CD14-positive monocyte (primary cell): Measurements from ENCODE around the gene HMMR. TPM values are rescaled to one million over a fixed set of nuclear protein-coding genes. Genes with fewer than 3 reads are reported as not detected.
A peak's percentile ranks its signal among the peaks of the same experiment; 100 is the strongest.

Source experiments
- DNase-seq, 3 donors: peaks; one replicate each; pipeline ENCODE4 v3.0.0-alpha.2; 2011 to 2022
- H2AFZ ChIP-seq: 2 replicates; pipeline ENCODE4 v1.6.0; 2012; ENCODE audit warnings: mild to moderate bottlenecking, low read depth, low read length, inconsistent platforms; ENCODE audit not compliant: insufficient read depth, poor library complexity, severe bottlenecking
- H3K27ac ChIP-seq, 2 donors: 1 replicate in 1 of 2; 2 replicates in 1 of 2; pipeline ENCODE4 v1.5.1; 2012 to 2013; ENCODE audit warnings: low read length in 2 of 2, control low read depth in 1 of 2, inconsistent platforms in 1 of 2, low read depth in 1 of 2, mild to moderate bottlenecking in 1 of 2
- H3K27me3 ChIP-seq, 2 donors: one replicate each; pipeline versions ENCODE4 v1.6.0 to v1.6.1; 2011 to 2013; ENCODE audit warnings: low read length in 2 of 2; ENCODE audit not compliant: control insufficient read depth in 2 of 2, insufficient read depth in 2 of 2
- H3K36me3 ChIP-seq, 2 donors: replicated peaks in 1 of 2; 1 replicate in 1 of 2; 2 replicates in 1 of 2; pipeline versions ENCODE4 v1.5.1 to v1.6.1; 2012 to 2013; ENCODE audit warnings: low read length in 2 of 2, control low read depth in 1 of 2, inconsistent platforms in 1 of 2, mild to moderate bottlenecking in 1 of 2; ENCODE audit not compliant: insufficient read depth in 2 of 2, control insufficient read depth in 1 of 2
- H3K4me1 ChIP-seq, 2 donors: 1 replicate in 1 of 2; 2 replicates in 1 of 2; pipeline versions ENCODE4 v1.5.1 to v1.6.1; 2012 to 2013; ENCODE audit warnings: low read length in 2 of 2, control low read depth in 1 of 2, inconsistent platforms in 1 of 2, mild to moderate bottlenecking in 1 of 2, moderate library complexity in 1 of 2; ENCODE audit not compliant: insufficient read depth in 2 of 2, control insufficient read depth in 1 of 2
- H3K4me2 ChIP-seq: replicated peaks from 2 replicates; pipeline ENCODE3; 2012; ENCODE audit warnings: low read length, moderate library complexity, mild to moderate bottlenecking; ENCODE audit not compliant: poor library complexity, severe bottlenecking; ENCODE audit errors: extremely low read depth
- H3K4me3 ChIP-seq, 3 experiments: fragments of 200-600 bp in 1 of 3; sonication (generic) in 1 of 3; replicated peaks in 1 of 3; 1 replicate in 2 of 3; 2 replicates in 1 of 3; pipeline ENCODE4 v1.5.1; 2011 to 2013; ENCODE audit warnings: low read length in 3 of 3, mild to moderate bottlenecking in 3 of 3, control low read depth in 2 of 3, low read depth in 2 of 3, inconsistent platforms in 1 of 3, moderate library complexity in 1 of 3
- H3K79me2 ChIP-seq: 2 replicates; pipeline ENCODE4 v1.6.0; 2012; ENCODE audit warnings: mild to moderate bottlenecking, control low read depth, inconsistent platforms, low read length, moderate library complexity; ENCODE audit not compliant: insufficient read depth
- H3K9ac ChIP-seq: 2 replicates; pipeline ENCODE4 v1.6.0; 2017; ENCODE audit warnings: low read length, mild to moderate bottlenecking; ENCODE audit not compliant: insufficient read depth, poor library complexity, severe bottlenecking
- H3K9me3 ChIP-seq, 2 donors: replicated peaks in 1 of 2; 1 replicate in 1 of 2; 2 replicates in 1 of 2; pipeline versions ENCODE4 v1.5.1 to v1.6.1; 2012 to 2013; ENCODE audit warnings: low read length in 2 of 2, control low read depth in 1 of 2; ENCODE audit not compliant: control insufficient read depth in 1 of 2, insufficient read depth in 1 of 2
- H4K20me1 ChIP-seq: 2 replicates; pipeline ENCODE4 v1.6.0; 2012; ENCODE audit warnings: mild to moderate bottlenecking, low read length, control low read depth, moderate library complexity; ENCODE audit not compliant: insufficient read depth
- H3K27ac Mint-ChIP-seq, 7 donors: one replicate each; pipeline ENCODE4 v1.8.0; 2020; ENCODE audit warnings: mild to moderate bottlenecking in 7 of 7, mixed read lengths in 7 of 7, moderate library complexity in 6 of 7, inconsistent platforms in 2 of 7
- H3K27me3 Mint-ChIP-seq, 3 donors: one replicate each; pipeline ENCODE4 v1.8.0; 2021 to 2022; ENCODE audit warnings: low read depth in 3 of 3, mild to moderate bottlenecking in 3 of 3, mixed read lengths in 3 of 3, moderate library complexity in 3 of 3, inconsistent platforms in 1 of 3
- H3K36me3 Mint-ChIP-seq, 2 donors: one replicate each; pipeline ENCODE4 v1.8.0; 2020; ENCODE audit warnings: mixed read lengths in 2 of 2, inconsistent platforms in 1 of 2, mild to moderate bottlenecking in 1 of 2
- H3K4me1 Mint-ChIP-seq: one replicate; pipeline ENCODE4 v1.8.0; 2020; ENCODE audit warnings: mild to moderate bottlenecking, mixed read lengths
- H3K4me3 Mint-ChIP-seq, 2 donors: one replicate each; pipeline ENCODE4 v1.8.0; 2020; ENCODE audit warnings: mild to moderate bottlenecking in 2 of 2, mixed read lengths in 2 of 2, moderate library complexity in 1 of 2
- H3K9me3 Mint-ChIP-seq, 7 donors: one replicate each; pipeline ENCODE4 v1.8.0; 2020 to 2022; ENCODE audit warnings: mixed read lengths in 7 of 7, mild to moderate bottlenecking in 6 of 7, moderate library complexity in 6 of 7, inconsistent platforms in 2 of 7
- WGBS: methylation state at CpG from one replicate; pipeline ENCODE4 v1.1.5; 2013; ENCODE audit warnings: missing lambda C conversion rate; ENCODE audit not compliant: insufficient coverage; 5-methylcytosine and 5-hydroxymethylcytosine counted together
- intact Hi-C, 2 donors: fragments of 100-400 bp; cut with micrococcal nuclease; formaldehyde crosslinking; loops; one replicate each; pipeline versions ENCODE4 v1.15.0 to v1.15.1; 2023
- polyA plus RNA-seq, 3 donors: library from polyadenylated mRNA; depleted of rRNA in 1 of 3; unstranded in 2 of 3; stranded (reverse) in 1 of 3; fragments of 300-500 nt in 2 of 3; fragments of >200 nt in 1 of 3; fragmentation: Illumina TruSeq in 2 of 3; gene quantifications; 1 replicate in 2 of 3; 2 replicates in 1 of 3; pipeline ENCODE4 v1.2.3, GENCODE V29; 2012 to 2021
- TF ChIP-seq, protein P1 (sequence below): fragments of 200-600 bp; IDR thresholded peaks from one replicate; pipeline ENCODE4 v1.8.0; 2022; ENCODE audit warnings: antibody characterized with exemption, mild to moderate bottlenecking

Gene HMMR
- polyA plus RNA-seq, 3 donors, result 0.29 TPM; not detected in 2

DNA sequence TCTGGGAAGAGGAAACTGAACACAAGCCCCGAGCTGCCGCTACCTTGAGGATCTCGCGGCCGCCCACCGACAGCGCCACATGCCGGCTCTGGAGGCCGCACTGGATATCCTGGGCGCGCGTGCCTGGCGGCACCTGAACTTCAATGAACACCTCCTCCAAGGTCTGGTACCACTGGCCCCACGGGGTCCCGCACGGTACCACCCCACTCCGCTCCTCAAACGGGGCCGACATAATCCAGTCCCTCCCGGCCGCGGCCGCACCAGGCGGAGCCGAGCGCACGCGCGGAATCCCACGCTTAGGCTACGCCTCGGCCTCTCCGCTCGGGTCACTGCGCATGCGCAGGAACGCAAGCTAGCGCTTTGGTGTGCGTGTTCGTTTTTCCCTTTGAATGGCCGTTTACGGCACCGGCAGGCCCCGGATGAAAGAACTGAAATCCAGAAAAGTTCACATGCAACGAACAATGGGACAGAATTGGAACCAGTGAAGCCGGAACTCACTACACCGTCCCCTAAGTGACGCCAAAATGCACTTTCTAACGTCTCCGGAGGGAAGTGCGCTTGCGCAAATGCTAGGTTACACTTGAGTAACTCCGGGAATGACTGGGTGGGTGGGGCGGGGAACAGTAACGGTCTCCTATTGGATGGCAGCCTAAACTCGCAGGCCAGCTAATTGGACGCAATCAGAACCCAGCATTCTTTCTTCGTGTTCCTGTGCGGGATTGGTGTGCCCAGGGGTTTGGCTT lies 442 bp upstream of the HMMR start, which contains the start of gene NUDCD2:
Gene NUDCD2, minus strand, starts transcription at position 284 of the 743 bp plus-strand sequence. Its CDS starts 52 bp downstream, at position 232.
- peaks cover 30% of the 10 kb centered on the region for H3K4me1 Mint-ChIP-seq
- H3K27ac ChIP-seq, result peak within 1 kb of the TSS; percentile 94 to 99
- WGBS, result under 1% methylated on average over 58 of the region's 59 CpGs
- peaks cover 0 to 4% (median 0%) of the 10 kb centered on the region in 3 donors for H3K27me3 Mint-ChIP-seq
- H2AFZ ChIP-seq, result peak within 1 kb of the TSS; percentile 97
- TF ChIP-seq, protein P1, sequence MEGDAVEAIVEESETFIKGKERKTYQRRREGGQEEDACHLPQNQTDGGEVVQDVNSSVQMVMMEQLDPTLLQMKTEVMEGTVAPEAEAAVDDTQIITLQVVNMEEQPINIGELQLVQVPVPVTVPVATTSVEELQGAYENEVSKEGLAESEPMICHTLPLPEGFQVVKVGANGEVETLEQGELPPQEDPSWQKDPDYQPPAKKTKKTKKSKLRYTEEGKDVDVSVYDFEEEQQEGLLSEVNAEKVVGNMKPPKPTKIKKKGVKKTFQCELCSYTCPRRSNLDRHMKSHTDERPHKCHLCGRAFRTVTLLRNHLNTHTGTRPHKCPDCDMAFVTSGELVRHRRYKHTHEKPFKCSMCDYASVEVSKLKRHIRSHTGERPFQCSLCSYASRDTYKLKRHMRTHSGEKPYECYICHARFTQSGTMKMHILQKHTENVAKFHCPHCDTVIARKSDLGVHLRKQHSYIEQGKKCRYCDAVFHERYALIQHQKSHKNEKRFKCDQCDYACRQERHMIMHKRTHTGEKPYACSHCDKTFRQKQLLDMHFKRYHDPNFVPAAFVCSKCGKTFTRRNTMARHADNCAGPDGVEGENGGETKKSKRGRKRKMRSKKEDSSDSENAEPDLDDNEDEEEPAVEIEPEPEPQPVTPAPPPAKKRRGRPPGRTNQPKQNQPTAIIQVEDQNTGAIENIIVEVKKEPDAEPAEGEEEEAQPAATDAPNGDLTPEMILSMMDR, result no peak
- H3K4me3 Mint-ChIP-seq, result peak within 1 kb of the TSS; percentile 92 to 96
- DNase-seq, result peak; percentile 96 to 98 (median 98)
- H3K9ac ChIP-seq, result peak within 1 kb of the TSS; percentile 93
- peaks cover 24 to 33% of the 10 kb centered on the region in 2 donors for H3K4me1 ChIP-seq
- peak within 1 kb of the TSS; percentile 76 to 98 (median 92) for H3K4me3 ChIP-seq
- H3K79me2 ChIP-seq, result peaks cover 74% of the 10 kb centered on the region
- peaks cover 0 to 1% (median 0%) of the 10 kb centered on the region in 7 donors for H3K9me3 Mint-ChIP-seq
- peaks cover 21% of the 10 kb centered on the region in 2 donors for H3K36me3 Mint-ChIP-seq
- no peaks in the 10 kb centered on the region for H3K27me3 ChIP-seq
- peak within 1 kb of the TSS; percentile 98 for H3K4me2 ChIP-seq
- H3K36me3 ChIP-seq, result peaks cover 4 to 15% of the 10 kb centered on the region in 2 donors
- no peaks in the 10 kb centered on the region for H3K9me3 ChIP-seq
- H4K20me1 ChIP-seq, result no peaks in the 10 kb centered on the region
- H3K27ac Mint-ChIP-seq, result peak within 1 kb of the TSS; percentile 97 to 100 (median 99)
- intact Hi-C loops, result loop anchor here (2.0 kb wide), 2 partner anchors 23 to 45 kb away; partner anchors contain the start of genes MAT2B (in 2 of the 2) and CCNG1 (in 1 of the 2)

DNA sequence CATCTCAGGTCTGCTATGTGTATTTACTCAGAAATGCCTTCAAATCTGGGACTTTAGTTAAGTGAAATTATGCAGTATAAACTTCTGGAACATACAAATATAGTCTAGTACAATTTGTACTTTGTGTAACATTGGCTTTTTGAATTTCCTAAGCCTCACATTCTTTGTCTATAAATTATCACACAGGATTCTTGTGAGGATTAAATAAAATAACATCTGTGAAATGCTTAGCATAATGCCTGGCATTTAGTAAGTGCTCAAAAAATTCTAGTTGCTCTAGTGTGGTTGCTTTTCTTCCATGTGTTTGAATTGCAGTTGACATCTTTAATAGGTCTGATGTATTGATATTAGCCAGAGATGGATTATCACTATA lies 2.6 kb downstream of the HMMR start:
- no peak for DNase-seq
- Mint-ChIP-seq H3K9me3 (no peaks in the 10 kb centered on the region), H3K4me3 (no peak overlapping the region), H3K36me3 (peaks cover 9 to 10% of the 10 kb centered on the region in 2 donors), H3K27ac (no peak overlapping the region), H3K27me3 (peaks cover 0 to 4% (median 0%) of the 10 kb centered on the region in 3 donors), H3K4me1 (peaks cover 28% of the 10 kb centered on the region)
- Histone ChIP-seq H3K9ac (no peak overlapping the region), H3K27me3 (no peaks in the 10 kb centered on the region), H3K36me3 (peaks cover 0 to 6% of the 10 kb centered on the region in 2 donors), H4K20me1 (no peaks in the 10 kb centered on the region), H3K4me1 (peaks cover 24 to 33% of the 10 kb centered on the region in 2 donors), H2AFZ (peak overlapping the region; percentile 82), H3K9me3 (no peaks in the 10 kb centered on the region), H3K4me2 (no peak overlapping the region), H3K27ac (peak overlapping the region in 1 of 2 donors; percentile 80), H3K79me2 (peaks cover 86% of the 10 kb centered on the region), H3K4me3 (no peak overlapping the region)
- TF ChIP-seq, protein P1, result no peak
- intact Hi-C loops, result no loop called here
